SKM-1 treated with dmso at 0.1 percent for 144 hours (cell line): ENCODE measurements around the gene LMAN2L.

Experiments
- DNase-seq: peaks from one replicate; lab custom pipeline; 2025; ENCODE audit not compliant: unreplicated experiment; lab: John Stamatoyannopoulos, UW

The LMAN2L gene

DNA sequence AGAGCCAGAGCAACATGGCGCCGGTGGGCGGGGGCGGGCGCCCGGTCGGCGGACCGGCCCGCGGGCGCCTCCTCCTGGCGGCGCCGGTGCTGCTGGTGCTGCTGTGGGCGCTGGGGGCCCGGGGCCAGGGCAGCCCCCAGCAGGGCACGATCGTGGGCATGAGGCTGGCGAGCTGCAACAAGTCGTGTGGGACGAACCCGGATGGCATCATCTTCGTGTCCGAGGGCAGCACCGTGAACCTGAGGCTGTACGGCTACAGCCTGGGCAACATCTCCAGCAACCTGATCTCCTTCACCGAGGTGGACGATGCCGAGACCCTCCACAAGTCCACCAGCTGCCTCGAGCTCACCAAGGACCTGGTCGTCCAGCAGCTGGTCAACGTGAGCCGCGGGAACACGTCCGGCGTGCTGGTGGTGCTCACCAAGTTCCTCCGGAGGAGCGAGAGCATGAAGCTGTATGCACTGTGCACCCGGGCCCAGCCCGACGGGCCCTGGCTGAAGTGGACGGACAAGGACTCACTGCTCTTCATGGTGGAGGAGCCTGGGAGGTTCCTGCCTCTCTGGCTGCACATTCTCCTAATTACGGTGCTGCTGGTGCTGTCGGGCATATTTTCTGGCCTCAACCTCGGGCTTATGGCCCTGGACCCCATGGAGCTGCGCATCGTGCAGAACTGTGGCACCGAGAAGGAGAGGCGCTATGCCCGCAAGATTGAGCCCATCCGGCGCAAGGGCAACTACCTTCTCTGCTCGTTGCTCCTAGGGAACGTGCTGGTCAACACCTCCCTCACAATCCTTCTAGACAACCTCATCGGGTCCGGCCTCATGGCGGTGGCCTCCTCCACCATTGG is 21.3 kb upstream of the LMAN2L start:
- DNase-seq, result no peak

DNA sequence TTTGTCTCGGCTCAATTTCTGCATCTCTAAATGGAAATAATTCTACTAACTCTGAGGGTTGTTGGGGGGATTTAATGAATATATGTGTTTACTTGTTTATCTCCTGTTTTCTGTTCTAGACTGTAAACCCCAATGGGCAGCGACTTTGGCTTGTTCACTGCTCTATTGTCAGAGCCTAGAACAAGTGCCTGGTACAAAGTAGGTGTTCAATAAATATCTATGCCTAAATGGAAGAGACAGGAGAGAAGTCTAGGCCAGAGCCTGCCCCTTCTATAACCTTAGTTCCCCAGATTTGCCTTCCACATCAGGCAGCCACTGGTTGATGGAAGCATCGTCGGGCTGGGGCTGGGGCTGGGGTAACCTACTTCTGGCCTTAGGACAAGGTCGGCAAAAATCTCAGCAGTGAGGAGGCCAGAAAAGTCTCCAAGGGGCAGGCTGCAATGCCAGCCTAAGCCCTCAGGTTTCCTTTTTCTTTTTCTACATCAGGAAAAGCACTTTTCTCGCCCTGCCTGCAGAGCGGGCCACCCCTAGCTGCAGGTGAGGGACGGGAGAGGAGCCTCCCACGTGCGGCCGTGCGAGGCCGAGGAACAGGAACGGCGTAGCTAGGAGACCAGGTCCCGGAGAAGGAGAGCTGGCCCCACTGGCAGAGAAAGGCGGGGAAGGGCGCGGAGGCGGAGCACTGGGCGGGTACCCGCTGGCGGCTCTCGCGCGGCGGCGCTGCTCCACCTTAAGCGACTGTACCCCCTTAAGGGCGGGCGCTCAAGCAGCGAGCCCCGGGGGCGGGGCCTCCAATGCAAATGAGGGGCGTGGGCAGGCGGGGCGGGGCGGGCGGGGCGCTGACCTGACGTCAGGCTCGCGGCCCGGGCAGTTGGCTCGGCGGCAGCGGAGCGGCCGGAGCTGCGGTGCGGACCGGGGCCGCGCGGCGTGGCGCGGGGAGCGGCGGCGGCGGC is 20.4 kb upstream of the LMAN2L start, which contains the start of gene CNNM4:
CNNM4 (plus strand) TSS at position 867 of the 950 bp plus-strand sequence. CDS start 98 bp downstream, outside the sequence.
- peak; percentile 92 for DNase-seq

- no peak for DNase-seq
Measured at GRCh38 chr2:96759548-96759947, 19.7 kb upstream of the LMAN2L start.

DNA sequence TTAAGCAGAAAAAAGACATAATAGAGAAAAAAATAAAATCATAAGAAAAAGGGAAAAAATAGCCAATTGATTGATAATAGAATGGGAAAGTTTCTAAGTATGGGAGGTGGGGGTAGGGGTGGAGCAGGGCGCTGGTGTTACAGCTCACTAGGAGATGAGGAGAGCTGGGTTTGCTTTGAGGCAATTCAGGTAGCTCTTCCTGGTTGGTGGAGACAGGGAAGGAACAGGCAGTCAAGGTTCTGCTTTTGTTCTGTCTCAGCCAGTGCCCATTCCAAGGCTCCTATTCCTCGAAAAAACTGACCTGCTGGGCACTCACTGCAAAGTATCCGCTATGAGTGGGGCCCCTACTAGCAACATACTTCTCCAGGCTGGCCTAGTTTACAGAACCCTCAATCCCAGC is 19.1 kb upstream of the LMAN2L start:
- DNase-seq, result no peak

- no peak for DNase-seq
Measured at GRCh38 chr2:96757477-96757860, 17.6 kb upstream of the LMAN2L start.

DNA sequence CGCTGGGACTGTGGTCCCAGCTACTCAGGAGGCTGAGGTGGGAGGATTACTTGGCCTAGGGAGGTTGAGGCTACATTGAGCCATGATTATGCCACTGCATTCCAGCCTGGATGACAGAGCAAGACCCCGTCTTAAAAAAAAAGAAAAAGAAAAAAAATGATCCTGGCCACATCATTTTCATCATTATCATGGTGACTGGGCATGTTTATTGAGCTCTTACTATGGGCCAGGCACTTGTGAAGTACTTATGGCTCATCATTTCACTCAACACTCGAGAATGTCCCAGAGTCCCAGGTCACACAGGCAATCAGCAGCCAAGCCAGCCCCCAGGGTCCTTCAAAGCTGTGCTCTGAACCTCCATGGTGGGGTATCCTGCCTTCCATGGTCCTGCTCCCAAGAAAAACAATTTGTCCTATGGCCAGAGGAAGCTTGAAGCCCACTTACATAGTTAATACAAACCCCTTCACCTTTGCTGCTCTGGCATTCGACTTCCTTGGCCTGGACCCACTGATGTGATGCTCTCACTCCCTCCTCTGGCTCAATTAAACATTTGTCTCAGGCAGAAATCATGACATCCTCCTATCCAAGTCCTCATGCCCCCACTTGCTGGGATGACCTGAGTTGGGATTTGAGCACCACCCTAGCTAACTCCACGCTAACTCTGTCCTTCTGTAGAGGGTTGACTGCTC is 17.1 kb upstream of the LMAN2L start:
- no peak for DNase-seq

DNA sequence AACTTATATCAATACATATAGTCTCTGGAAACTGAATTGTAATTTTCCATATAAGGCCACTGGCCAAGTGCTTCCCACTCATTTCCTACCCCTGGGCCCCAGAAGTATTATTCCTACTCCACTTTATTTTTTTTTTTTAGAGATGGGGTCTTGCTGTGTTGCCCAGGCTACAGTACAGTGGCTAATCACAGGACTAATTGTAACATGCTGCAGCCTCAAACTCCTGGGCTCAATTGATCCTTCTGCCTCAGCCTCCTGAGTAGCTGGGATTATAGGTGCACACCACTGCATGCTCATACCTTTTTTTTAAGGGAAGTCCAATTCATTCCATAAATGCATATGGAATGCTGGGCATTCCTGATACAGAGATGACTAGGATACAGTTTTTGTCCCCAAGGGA is 14.5 kb upstream of the LMAN2L start:
- no peak for DNase-seq

GRCh38 chr2:96753661-96754282 is 13.9 kb upstream of the LMAN2L start:
- no peak for DNase-seq

DNA sequence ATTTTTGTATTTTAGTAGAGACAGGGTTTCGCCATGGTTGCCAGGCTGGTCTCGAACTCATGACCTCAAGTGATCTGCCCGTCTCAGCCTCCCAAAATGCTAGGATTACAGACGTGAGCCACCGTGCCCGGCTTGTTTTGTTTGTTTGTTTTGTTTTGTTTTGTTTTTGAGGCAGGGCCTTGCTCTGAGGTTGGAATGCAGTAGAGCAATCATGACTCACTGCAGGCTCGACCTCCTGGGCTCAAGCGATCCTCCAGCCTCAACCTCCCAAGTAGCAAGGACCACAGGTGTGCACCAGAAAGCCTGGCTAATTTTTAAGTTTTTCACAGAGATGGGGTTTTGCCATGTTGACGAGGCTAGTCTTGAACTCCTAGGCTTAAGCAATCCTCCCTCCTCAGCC is 11.9 kb upstream of the LMAN2L start:
- no peak for DNase-seq

DNA sequence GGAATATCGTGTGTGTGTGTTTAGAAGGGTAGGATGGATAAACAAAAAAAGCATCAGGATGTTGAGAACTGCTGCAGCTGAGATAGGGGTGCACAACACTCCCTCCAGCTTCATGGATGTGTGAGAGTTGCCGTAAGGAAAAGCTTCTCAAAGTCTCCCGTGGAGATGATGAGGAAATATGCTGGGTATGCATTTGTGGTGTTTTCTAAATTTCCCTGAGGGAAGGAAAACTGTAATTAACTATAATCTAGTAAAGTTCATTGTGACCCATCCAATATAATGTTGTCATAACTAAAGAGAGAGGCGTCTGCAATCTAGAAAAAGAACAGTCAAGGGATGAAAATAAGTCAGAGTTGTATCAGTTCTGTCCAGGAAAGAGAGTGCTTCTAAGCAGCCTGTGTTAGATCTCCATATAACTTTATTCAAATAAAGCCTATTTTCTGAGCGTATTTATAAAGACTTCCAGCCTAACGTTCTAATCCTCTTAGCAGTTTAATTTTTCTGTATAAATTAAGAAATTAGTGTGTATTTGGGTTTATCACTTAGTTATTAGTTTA is 7.3 kb upstream of the LMAN2L start:
- no peak for DNase-seq

DNA sequence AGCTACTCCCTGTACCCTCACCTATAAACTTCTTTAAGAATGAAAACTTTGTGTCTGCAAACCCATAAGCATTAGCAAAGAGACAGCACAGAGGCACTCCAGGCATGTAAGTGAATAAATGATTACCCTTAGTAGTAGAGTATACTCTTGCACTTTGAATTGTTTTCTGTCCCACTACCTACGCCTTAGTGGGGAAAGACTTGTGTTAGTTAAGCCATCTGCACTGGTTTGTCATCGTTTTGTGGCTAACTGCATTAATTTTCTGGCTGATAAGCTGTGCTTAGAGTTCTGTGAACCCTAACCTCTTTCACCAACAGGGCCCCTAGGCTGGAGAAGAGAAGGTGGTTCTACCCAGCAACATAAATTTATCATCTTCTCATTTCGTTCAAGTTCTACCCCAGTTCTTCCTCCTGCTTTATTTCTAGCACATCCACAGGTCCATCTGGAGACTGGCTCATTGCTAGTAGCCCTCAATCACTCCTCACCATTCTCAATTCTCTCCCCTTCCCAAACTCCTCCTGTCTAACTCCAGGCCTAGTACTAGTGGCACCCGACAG is 710 bp downstream of the LMAN2L start:
- DNase-seq, result no peak

GRCh38 chr2:96737831-96738230 is 2.0 kb downstream of the LMAN2L start:
- no peak for DNase-seq

DNA sequence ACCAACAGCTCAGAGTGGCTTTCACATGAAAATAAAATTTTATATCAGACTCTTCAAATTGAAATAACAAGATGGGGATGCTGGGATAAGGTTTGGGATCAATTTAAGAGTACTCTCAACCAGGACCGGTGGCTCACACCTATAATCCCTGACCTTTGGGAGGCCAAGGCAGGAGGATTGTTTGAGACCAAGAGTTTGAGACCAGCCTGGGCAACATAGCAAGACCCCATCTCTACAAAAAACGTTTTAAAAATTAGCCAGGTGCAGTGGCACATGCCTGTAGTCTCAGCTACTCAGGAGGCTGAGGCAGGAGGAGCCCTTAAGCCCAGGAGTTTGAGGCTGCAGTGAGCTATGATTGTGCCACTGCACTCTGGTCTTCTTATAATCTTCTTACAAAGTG is 2.6 kb downstream of the LMAN2L start:
- no peak for DNase-seq

GRCh38 chr2:96734880-96735583 is 4.8 kb downstream of the LMAN2L start:
- DNase-seq, result no peak

GRCh38 chr2:96733931-96734330 is 5.9 kb downstream of the LMAN2L start:
- no peak for DNase-seq

DNA sequence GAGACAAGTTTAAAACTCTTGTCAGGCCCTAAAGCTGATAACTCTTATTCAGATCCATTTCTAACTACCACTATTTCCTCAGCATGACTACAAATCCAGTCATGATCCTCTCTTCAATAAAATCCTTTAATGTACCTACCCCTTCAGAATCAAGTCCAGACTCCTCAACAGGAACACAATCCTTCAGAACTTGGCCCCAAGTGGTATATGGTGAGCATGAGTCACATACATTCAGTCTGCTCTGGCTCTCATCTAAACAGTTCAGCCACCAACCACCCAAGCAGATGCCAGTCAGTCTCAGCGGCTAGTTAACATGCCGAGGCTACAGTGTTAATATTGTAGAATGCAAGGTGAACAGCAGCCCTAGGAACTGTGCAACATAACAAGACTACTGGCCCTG is 9.7 kb downstream of the LMAN2L start:
- DNase-seq, result no peak

DNA sequence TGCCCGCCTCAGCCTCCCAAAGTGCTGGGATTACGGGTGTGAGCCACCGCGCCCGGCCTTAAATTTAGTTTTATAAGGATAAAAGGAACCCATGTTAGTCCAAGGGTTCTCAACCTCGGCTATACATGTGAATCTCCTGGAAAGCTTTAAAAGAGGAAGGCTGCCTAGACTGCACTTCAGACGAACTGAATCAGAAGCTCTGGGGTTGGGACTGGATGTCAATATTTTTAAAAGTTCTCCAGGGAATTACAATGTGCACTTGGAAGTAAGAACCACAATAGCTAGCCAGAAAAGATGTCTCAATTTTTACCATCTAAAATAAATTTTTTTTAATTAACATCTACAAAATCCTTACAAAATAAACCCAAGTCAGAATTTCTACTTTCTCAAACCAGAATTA is 10.1 kb downstream of the LMAN2L start:
- DNase-seq, result no peak

DNA sequence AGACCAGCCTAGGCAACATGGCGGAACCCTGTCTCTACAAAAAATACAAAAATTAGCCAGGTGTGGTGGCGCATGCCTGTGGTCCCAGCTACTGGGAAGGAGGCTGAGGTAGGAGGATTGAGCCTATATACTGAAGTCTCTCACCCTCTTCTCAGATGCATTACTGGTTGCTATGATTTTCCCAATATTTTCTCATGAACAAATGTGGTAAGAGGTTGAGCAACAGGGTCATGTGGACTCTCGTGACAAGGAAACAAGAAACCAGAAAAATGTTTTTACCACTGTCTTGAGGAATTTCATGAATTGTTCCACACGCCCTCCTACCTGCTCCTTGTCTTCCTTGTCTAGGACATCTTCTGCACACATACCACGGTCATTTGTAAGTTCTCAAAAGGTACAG is 12.4 kb downstream of the LMAN2L start:
- peak; percentile 7 for DNase-seq

DNA sequence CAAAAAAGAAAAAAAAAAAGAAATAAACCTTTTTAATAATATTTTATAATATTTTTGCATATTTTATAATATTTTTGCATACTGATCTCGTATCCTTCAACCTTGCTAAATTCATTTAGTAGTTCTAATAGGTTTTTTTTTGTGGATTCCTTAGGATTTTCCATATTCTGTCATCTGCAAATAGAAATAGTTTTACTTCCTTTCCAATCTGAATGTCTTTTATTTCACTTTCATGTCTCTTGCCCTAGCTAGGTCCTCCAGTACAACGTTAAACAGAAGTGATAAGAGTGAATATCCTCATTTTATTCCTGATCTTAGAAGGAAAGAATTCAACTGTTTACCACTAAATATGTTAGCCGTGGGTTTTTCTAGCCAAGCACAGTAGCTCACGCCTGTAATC is 13.7 kb downstream of the LMAN2L start:
- no peak for DNase-seq

DNA sequence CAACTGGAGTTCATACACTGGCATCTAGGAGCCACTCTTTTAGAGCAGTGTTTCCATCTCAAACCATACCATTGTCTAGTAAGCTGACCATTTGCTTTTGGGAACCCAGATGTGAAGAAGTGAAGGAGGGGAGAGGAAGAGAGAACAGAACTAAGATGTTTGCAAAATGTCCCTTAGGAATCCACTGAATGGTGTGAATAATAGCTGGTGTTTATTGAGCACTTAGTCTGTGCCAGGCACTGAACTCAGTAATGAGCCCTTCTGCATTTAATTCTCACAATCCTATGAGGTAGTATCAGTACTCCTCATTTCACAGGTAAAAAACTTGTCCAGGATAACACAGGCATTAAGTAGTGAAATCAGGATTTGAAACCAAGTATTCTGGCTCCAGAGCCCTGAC is 23.5 kb downstream of the LMAN2L start:
- DNase-seq, result no peak
